ENCODE results near the gene RHOC.

DNA sequence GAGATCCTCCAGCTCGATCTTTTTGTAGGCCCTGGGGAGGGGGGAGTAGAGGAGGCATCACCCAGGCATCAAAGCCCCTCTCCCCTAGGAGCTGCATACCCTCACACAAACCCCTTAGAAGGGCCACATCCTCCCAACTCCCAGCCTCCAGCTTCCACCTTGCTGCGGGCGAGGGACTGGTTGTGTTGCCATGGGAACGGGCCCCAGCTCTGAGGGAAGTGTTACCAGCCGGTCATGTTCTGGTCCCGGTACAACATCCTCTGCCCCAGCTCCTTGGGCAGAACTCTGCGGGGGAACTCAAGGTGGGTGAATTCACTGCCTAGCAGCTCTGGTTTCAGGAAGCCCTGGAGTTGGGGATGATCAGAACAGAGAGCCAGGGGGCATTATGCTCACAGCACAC, 4.1 kb upstream of the RHOC start:
- TF ChIP-seq, protein P1, sequence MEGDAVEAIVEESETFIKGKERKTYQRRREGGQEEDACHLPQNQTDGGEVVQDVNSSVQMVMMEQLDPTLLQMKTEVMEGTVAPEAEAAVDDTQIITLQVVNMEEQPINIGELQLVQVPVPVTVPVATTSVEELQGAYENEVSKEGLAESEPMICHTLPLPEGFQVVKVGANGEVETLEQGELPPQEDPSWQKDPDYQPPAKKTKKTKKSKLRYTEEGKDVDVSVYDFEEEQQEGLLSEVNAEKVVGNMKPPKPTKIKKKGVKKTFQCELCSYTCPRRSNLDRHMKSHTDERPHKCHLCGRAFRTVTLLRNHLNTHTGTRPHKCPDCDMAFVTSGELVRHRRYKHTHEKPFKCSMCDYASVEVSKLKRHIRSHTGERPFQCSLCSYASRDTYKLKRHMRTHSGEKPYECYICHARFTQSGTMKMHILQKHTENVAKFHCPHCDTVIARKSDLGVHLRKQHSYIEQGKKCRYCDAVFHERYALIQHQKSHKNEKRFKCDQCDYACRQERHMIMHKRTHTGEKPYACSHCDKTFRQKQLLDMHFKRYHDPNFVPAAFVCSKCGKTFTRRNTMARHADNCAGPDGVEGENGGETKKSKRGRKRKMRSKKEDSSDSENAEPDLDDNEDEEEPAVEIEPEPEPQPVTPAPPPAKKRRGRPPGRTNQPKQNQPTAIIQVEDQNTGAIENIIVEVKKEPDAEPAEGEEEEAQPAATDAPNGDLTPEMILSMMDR (IDR thresholded peaks at IDR 0.05; ENCODE audit: low read depth, low read length) = no peak
- TF ChIP-seq POLR2A (IDR thresholded peaks at IDR 0.05; ENCODE audit: extremely low read depth, insufficient read length) = no peak

Measured in NB4 (cell line).